ENCODE results near the gene PALMD.

DNA sequence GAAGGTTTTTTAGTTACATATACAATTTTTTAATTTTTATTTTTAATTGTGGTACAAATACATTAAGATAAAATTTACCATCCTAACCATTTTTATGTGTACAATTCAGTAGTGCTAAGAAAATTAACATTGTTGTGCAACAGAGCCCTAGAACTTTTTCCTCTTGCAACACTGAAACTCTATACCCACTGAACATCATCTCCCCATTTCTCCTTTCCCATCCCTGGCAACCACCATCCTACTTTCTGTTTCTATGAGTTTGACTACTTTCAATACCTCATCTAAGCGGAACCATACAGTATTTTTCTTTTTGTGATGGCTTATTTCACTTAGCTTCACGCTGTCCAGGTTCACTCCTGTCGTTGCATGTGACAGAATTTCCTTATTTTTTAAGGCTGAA, 54.1 kb downstream of the PALMD start:
- TF ChIP-seq, protein P1, sequence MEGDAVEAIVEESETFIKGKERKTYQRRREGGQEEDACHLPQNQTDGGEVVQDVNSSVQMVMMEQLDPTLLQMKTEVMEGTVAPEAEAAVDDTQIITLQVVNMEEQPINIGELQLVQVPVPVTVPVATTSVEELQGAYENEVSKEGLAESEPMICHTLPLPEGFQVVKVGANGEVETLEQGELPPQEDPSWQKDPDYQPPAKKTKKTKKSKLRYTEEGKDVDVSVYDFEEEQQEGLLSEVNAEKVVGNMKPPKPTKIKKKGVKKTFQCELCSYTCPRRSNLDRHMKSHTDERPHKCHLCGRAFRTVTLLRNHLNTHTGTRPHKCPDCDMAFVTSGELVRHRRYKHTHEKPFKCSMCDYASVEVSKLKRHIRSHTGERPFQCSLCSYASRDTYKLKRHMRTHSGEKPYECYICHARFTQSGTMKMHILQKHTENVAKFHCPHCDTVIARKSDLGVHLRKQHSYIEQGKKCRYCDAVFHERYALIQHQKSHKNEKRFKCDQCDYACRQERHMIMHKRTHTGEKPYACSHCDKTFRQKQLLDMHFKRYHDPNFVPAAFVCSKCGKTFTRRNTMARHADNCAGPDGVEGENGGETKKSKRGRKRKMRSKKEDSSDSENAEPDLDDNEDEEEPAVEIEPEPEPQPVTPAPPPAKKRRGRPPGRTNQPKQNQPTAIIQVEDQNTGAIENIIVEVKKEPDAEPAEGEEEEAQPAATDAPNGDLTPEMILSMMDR (IDR thresholded peaks at IDR 0.05; ENCODE audit: low read length), result no peak
- no peak for TF ChIP-seq EZH2 (optimal IDR thresholded peaks at IDR 0.05; ENCODE audit: low read depth, low read length)
